Urothelium cell line (cell line): ENCODE results near the gene FHAD1.
A peak's percentile ranks its signal among the peaks of the same experiment; 100 is the strongest.

Experiments used
- DNase-seq: peaks from one replicate; pipeline ENCODE4 v3.0.0; 2011; ENCODE audit warnings: low spot score, mixed read lengths
- FAIRE-seq: peaks from 2 replicates; lab custom pipeline; 2011; peaks lifted over from hg19 to GRCh38; lab: Jason Lieb, UNC

Gene FHAD1

DNA sequence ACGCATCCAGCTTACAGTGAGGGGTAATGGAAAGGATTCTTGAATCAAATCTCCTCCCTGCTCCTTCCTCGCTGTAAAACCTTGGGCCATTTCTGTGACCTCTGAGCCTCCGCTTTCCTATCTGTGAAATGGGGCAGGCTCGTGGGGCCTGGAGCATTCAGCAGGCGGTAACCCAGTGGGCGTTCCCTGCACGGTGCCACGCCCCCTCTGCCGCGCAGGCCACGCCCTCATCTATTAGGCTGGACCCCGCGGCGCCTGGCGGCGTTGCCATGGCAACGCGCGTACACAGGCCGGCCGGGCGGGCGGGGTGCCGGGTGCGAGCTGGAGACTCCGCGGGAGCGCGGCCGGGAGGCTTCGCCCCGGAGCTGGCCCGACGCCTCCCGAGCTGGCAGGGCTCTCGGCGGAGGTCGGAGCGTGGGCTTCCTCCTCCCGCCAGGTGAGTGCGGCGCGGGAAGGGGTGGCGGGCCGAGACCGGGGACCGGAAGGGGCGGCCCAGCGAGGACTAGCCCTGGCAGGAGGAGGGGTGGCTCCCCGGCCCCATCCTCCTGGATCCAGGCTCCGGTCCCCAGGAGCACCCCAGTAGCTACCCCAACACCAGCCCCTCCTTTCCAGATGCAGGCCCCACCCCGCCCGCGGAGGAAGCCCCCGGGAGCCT, at the start of gene FHAD1:
Gene FHAD1 (plus strand): TSS at position 264 of the 655 bp plus-strand sequence. CDS start 4,562 bp downstream, outside the sequence.
- peak; percentile 87 for DNase-seq
- FAIRE-seq = no peak

DNA sequence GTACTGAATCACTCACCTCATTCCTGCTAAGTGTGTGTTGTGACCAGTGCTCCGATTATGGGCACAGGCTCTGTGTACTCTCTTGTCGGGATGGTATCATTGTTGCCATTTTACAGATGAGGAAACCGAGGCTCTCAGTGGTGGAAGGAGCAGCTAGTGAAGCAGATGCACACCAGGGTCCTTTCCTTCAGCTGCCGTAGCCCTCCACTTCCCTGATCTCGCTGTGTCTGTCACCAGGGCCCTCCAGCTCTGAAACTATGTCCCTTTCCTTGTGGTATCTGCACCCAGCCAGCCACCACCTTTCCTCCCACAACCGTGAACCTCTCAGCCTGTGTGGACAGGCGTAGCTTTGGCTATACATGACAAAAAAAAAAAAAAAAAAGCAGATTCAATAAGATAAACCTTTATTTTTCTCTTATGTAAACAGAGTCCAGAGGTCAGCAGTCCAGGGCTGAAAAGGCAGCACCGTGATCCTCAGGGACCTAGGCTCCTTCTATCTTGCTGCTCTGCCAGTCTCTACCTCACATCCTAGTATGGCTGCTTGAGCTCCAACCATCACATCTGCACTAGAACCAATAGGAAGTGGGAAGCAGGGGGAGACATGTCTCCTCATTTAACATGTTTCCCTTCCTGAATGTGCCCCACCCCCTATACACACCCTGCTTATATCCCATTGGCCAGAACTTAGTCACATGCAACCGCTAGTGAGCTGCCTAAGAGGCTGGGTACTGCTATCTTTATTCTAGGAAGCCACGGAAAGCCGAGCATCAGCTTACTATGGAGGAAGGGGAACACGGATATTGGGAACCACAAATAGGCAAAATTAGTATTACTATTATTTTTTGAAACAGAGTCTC, 49.2 kb upstream of the FHAD1 start:
- DNase-seq (no peak), FAIRE-seq (no peak)

DNA sequence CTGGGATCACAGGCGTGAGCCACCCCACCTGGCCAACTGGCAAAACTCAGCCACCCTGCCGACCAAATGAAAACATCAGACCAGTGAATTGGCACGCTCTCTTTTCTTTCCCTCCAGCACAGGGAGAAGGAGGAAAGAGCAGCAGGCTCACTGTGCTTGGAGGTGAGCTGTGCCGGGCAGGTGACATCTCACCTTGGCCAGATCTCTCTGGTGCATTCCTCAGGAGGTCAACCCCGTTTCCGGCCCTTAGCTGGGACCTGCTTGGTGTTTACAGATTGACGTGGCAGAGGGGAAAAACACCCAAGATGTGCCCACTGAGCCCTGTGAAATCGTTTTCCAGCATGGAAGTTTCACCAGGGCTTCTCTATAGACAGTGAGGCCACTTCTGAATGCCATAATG, 48.3 kb upstream of the FHAD1 start:
- FAIRE-seq (no peak), DNase-seq (no peak)

DNA sequence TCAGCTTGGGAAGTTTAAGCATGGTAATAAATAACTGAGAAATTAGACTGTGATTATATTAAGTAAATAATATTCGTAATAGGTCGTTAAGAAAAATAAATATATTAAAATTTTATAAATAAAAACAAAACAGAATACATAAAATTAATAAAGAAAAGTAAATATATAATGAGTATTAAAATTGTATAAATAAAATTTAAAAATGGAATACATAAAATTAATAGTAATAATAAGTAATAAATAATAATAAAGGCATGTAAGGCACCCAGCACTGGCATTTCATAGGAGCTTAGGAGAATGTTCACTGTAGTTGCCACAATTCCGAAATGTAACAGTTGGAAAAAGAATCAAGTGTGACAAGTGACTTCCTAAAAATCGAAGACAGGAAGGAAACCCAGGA, 45.8 kb upstream of the FHAD1 start:
- no peak for DNase-seq
- FAIRE-seq = no peak

DNA sequence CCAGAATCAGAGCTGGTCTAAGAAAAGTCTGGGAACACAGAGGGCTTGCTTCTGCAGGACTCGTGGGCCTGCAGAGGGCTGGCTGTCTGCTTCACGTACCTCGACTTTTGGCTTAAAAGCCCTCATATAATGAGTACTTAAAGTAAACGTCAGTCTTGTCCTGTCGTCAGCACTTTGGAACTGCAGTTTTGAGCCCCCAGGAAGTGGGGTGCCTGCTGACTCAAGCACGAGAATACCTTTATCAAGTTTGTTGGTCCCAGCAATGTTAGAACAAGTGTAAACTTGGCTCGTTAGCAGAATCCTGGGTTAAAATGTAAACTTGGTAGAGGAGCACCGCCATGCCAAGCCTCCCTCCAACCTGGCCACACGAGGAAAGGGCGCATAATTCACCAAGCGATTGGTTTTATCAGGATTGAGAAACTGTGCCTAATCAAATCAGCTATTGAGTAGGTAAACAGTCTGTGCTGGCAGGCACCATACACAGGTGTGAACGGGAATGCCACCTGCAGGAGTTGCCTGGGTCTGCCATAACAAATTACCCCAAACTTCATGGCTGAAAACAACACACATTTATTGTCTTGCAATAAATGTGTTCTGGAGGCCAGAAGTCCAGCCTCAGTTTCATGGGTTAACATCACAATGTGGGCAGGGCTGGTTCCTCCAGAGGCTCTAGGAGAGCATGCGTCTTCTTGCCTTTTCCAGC, 45.0 kb upstream of the FHAD1 start:
- DNase-seq = no peak
- no peak for FAIRE-seq

DNA sequence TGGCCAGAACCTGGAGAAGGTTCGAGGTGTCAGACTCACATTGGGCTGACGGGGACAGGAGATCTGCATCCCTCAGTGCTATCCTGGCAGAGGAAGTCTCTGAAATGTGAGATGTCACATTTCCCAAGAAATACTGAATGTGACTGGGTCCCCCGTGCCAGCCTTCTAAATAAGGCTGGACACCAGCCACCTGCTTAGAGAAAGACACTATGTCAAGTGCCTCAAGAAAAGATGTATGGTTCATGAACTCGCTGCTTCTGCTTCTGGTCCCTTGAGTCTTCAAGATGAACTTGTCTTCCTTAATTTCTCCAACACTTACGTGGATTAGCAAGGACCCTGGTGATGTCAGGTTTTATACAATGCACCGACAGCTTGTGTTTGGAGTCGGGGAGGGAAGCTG, 42.1 kb upstream of the FHAD1 start:
- FAIRE-seq (no peak), DNase-seq (no peak)

DNA sequence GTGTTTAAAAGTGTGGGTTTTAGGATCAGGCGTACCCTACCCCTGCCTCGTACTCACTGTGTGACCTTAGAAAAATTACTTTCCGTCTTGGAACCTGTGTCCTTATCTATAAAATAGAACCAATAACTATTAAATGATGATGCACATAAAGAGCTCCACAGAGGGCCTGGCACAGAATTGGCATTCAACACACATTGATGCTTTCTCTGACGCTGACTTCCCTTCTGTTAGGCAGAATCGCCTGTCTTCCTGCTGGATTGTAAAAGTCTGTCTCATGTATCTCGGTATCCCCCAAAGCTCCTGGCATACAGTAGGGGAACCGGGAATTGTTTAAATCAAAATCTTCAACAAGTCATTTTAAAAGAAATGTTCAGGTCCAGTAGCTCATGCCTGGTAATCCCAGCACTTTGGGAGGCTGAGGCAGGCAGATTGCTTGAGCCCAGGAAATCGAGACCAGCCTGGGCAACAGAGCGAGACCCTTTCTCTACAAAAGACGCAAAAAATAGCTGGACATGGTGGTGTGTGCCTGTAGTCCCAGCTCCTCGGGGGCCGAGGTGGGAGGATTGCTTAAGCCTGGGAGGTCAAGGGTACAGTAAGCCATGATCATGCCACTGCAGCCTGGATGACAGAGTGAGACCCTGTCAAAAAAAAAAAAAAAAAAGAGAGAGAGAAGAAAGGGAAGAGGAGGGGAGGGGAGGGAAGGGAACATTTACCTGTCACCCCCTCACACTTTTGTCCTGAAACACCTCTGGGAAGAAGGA, 41.3 kb upstream of the FHAD1 start:
- DNase-seq (no peak), FAIRE-seq (no peak)

DNA sequence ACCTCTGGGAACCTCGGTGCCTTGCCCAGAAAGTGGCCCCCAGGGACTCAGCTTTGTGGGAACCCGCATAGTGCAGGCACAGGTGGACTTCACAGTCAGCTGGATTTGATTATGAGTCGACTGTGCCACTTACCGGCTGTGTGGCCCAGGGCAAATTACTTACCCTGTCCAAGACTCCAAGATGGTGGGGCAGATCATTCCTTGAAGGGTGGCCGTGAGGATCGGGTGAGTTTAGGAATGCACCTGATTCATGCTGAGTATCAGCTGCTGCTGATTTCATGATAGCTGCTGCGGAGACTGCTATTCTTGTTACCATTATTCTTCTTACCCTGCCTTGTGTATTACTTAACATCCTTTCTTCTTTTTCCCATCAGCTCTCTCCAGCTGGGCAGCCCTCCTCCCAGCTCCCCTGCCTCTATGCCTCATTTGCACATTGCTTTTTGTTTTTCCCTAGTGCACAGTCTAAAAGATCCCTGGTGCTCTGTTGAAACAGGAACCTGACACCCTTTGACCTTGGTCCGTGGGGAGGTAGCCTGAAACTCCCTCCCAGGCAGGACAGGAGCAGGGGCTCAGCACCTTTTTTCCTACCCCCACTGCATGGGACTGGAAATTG, 40.5 kb upstream of the FHAD1 start:
- FAIRE-seq (no peak), DNase-seq (no peak)

DNA sequence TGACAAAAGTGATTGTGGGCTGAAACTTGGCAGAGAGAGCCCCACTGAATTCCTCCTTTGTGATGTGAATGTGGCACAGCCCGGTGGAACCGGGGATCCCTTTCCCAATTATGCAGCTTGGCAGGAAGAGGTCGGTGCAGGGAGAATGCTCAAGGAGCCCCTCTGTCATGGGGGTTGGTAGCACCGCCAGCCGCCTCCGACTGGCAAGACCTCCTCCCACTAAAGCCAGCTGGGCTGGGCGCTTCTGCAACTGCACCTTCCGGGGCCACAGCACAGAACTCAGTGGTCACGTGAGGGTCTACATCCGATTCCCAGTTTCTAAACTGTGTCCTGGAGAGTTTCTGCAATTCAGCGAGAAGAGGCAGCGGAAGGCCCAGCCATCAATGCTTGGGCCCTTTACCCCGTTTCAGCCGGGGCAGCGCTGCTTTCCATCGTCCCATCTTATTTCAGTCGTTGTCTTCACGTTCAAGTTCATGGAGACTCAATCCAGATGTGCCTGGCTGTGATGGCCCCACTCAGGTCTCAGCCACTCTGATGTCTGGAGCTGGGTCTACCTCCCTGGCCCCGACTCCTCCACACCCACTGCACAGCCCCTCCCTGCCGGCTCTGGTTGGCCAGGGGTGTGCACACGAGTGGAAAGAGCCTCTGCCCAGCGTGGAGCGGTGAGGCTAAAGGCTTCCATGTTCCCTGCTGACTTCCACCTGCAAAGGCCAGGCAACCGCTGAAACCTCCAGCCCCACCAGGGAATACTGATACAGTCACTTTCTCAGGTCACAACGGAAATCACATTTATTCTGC, 39.8 kb upstream of the FHAD1 start:
- FAIRE-seq = no peak
- DNase-seq = no peak

DNA sequence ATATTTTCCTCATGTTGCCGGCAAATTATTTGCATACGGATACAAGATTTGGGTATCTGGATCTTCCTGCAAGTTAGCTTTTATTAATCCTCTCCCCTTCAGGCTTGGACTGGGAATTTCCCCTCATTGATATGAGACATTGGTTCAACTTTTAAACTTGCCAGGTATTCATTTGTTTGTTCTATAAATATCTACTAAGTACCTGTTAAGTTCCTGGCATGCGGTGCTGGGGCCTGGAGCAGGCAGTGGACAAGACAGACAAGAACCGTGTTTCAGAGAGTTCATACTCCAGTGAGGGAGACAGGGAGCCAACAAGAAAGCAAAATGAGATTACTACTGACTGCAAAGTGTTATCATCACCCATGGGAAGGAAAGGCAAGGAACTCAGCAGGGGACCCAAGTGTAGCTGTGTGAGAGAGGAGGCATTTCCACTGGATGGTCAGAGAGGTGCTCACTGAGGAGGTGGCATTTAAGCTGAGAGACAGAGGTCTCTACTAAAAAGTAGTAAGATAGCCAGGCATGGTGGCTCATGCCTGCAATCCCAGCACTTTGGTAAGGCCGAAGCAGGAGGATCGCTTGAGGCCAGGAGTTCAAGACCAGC, 39.1 kb upstream of the FHAD1 start:
- no peak for FAIRE-seq

DNA sequence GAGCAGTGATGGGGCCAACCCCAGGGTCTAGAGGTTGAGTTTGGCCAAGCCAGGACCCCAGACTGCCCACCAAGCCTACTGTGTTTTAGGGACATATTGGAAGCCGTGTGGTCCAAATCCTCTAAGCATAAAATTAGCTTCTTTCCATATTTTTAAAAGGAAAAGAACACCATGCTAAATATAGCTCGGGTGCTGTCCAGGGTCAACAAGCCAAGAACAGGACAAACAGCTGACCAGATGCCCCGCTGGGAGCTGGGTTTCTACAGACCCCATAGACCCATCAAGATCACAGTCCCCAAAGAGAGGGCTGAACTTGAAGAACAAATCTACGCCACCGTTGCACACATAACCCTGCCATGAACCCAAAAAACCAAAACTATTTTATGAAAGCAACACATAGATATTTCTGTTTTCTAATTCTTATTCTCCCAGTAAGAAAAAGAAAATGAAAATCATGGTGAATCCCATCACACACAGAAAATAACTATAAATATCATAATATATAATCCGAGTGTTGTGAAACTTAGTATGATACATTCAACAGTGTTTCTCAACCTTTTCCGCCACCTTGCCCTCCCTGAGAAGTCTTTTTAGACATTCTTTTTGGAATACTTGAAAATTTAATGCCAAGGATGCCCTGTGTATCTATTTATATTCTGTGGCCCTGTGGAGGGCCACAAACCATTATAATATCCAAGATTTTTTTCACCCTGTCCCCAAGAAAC, 36.2 kb upstream of the FHAD1 start:
- no peak for DNase-seq
- FAIRE-seq = no peak

More for the DNA sequence above, 39.1 kb upstream of the FHAD1 start:
- DNase-seq = no peak

DNA sequence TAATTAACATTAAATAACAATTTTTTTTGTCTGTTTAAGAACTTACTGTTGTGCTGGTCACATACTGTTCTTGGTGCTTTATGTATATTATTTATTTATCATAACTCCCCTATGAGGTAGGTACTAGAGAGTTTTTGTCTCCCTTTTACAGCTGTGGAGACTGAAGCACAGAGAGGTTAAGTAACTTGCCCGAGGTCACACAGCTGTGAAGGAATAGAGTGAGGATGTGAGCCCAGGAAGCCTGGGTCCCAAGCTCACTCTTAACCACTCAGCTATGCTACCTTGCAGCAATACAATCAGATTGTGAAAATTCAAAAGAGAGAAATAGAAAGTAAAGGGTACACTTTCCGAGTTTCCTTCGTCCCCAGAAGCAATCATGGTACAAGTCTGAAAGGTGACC, 35.6 kb upstream of the FHAD1 start:
- DNase-seq = no peak

DNA sequence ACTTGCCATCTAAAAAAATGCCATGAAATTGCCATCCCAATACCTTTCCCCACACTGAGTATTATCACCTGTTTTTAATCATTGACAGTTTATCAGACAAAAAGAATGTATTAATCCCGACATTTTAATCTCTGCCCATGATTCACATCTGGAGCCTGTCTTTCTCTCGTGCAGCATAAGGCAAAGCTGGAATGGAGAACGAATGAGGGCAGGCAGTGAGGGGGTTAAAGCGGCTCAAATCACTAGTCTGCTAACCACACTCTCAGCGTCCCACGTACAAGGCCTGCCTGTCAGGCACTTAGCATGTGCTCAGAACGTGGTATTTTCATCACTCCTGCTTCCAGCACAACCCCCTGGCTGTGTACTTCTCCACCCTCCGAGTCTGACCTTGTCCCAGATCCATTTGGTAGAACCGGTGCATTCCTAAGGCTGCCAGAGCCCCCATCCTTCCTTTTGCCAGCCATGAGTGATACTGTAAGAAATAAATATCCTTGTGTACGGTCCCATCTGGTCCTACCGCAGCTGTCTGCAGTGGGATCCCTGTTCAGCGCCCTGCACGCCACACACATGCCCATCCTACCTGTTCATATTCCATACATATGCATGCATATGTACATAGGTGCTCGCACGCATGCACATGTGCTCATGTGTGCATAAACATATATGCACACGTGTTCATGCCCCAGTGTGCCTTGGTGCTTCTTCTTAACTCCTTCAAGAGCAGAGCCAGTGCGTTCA, 34.6 kb upstream of the FHAD1 start:
- no peak for DNase-seq
- FAIRE-seq = peak; percentile 32

More for the DNA sequence above, 35.6 kb upstream of the FHAD1 start:
- no peak for FAIRE-seq

DNA sequence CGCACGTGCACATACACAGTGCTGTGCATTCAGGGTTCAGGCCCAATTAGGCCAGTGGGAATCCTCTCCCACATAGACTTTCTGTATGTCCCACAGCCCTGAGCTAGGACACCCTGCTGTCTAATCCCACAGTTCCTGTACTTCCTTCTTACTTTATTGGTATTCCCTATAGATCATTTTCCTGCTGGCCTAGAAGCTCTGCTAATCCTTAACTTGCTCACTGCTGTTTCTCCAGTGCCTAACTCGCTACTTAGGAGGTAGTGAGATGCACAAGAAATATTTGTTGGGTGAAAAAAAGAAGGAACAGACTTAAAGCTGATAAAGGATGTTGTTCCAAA, 34.1 kb upstream of the FHAD1 start:
- no peak for FAIRE-seq
- DNase-seq = no peak

DNA sequence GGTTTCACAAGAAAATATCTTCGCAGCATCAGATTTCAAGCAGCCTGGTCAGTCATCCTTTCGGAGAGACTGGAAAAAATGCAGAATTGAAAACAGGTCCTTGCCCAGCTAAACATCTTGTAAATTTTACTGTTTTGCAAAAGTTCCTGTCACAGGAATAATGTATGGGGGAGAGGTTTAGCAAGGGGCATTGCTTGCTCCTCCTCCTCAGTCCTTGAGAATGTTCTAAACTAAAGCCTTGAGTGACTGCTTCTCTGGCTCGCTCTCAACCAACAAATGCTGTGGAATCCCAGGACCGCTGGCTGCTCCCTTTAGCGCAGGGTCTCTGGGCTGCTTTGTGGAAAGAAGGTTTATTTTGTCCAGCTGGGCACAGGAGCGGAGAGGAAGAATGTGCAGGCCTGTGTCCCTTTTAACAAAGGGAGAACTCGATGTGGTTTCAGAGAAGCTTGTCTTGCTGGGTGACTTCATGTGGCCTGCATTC, 33.6 kb upstream of the FHAD1 start:
- no peak for FAIRE-seq
- no peak for DNase-seq

DNA sequence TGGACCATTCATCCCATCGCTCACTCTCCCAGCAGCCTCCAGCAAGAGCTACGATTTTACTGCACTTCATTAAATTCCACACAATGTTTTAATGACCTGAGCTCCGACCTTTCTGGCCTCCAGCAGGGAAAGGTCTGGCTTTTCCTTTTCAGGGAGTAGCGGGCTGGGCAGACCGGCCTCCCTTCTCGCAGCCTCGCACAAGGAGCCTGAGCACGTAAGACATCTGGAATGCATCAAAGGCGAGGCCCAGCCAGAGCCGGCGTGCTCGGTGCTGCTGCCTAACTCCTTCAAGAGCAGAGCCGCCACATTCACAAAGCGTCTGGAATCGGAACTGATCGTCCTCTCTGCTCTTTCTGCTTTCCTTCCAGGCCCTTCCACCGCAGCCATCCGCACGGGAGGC, 32.5 kb upstream of the FHAD1 start:
- FAIRE-seq = no peak

DNA sequence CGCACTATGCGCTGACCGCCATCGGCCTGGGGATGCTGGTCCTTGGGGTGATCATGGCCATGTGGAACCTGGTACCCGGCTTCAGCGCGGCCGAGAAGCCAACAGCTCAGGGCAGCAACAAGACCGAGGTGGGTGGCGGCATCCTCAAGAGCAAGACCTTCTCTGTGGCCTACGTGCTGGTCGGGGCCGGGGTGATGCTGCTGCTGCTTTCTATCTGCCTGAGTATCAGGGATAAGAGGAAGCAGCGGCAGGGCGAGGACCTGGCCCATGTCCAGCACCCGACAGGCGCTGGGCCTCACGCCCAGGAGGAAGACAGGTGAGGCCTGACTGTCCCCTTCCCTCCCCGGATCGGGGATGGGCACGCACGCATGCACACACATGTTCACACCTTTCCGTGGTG, 31.9 kb upstream of the FHAD1 start:
- DNase-seq (no peak), FAIRE-seq (no peak)

More for the DNA sequence above, 32.5 kb upstream of the FHAD1 start:
- no peak for DNase-seq

DNA sequence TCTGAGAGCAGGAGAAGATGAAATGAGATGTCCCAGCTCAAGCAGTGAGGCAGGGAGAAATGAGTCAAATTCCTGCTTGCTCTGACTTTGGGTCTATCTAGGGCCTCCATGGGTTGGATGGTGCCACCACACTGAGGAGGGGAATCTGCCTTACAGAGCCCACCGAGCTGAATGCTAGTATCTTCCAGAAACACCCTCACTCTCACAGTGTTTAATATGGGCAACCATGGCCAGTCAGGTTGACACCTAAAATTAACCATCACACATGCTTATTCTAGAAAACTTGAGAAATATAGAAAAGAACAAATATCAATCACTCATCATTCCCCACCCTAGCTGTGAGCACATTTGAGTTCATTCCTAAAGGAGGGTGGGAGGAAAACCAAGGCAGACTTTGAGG, 29.4 kb upstream of the FHAD1 start:
- no peak for DNase-seq
- no peak for FAIRE-seq
